ENCODE data around the gene INSYN2A.

Gene INSYN2A

GRCh38 chr10:127151541-127151940, 44.9 kb downstream of the INSYN2A start:
- DNase-seq, result no peak

DNA sequence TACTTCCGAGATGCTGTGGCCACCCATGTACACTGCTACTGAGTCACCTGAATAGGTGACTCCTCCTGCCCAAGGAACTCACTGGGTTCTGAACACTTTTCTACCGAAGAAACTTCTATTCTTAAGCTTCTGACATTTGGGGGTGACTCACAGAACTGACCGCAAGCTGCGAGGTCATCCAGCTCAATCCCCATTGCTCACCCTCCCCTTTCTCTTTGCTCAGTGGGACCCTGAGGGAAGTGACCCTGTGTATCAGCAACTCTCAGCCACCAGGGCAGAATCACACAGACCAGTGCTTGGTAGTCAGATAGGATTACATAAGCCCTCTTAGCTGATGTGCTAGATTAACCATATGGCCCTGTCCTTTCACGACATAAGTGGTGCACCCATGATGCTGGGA, 46.3 kb downstream of the INSYN2A start:
- no peak for DNase-seq

DNA sequence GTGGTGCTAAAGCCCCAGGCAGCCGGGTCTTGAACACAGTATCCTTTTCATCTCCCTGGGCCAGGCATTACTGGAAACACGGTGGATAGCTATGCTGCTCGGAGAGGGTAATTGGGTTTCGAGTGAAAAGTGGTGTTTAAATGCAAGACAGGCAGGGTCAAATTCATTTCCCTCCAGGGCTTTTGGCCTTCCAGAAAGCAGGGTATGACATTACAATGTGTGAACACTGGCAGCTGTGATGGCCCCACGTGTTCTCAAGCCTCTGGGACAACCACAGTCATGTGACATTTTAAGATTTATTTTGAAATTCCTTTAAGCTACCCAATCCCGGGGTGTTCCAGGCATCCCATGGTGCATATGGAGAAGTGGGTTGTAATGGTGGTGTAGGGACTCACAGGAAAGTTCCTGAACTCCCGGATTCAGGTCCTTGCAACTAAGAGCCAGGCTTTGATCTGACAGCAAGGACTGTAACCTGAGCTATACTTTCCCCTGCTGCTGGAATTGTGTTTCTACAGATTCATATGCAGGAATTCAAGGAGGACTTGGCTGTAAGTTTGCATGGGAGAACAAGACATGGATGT, 46.8 kb downstream of the INSYN2A start:
- DNase-seq, result no peak

- no peak for DNase-seq
Observed at GRCh38 chr10:127148933-127149220, 47.5 kb downstream of the INSYN2A start.

GRCh38 chr10:127148066-127148932, 48.1 kb downstream of the INSYN2A start:
- no peak for DNase-seq

DNA sequence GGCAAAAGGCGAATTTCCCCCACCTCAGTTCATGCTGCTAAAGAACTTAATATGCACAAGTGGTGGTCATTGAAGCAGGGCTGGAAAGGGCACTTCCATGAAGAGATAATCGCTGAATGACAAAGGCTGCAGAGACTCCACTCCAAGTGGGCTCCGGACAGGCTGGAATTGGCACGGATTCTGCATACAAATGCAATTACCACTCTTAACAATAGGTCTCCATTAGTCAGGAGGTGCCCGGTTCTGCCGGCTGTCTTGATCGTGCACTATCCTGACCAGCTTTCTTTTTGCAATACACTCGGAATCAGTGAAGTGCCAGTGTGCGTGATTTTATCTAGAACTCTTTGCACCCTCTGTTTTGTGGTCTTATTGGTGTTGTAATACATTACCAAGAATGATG, 49.7 kb downstream of the INSYN2A start:
- no peak for DNase-seq

Measured in 8988T (cell line).